Measurements from ENCODE around the gene IL6ST.

DNA sequence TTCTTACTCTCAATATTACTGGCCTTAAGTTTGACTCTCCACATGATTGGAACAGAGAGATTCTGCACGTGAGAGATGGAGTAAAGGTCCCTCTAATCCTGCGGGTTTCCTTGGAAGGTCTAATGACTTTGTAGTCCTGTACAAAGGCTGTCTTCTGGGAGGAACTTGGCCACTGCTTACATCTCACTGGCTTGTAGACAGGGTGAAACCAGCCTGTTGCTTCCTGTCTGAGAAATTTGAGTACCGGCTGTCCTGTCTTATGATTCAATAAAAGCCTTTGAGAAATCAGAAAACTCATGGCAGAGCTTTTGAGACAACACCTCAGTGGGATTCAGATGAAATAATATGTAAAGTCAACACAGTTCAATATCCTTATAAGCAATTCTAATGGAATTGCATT, 100.6 kb downstream of the IL6ST start:
- TF ChIP-seq, protein P1, sequence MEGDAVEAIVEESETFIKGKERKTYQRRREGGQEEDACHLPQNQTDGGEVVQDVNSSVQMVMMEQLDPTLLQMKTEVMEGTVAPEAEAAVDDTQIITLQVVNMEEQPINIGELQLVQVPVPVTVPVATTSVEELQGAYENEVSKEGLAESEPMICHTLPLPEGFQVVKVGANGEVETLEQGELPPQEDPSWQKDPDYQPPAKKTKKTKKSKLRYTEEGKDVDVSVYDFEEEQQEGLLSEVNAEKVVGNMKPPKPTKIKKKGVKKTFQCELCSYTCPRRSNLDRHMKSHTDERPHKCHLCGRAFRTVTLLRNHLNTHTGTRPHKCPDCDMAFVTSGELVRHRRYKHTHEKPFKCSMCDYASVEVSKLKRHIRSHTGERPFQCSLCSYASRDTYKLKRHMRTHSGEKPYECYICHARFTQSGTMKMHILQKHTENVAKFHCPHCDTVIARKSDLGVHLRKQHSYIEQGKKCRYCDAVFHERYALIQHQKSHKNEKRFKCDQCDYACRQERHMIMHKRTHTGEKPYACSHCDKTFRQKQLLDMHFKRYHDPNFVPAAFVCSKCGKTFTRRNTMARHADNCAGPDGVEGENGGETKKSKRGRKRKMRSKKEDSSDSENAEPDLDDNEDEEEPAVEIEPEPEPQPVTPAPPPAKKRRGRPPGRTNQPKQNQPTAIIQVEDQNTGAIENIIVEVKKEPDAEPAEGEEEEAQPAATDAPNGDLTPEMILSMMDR (IDR thresholded peaks at IDR 0.05), result no peak
- no peak for TF ChIP-seq POLR2A (IDR thresholded peaks at IDR 0.05)

All from Peyer's patch (tissue), 4 donors.